GM21528 (cell line): Measurements from ENCODE around the gene GXYLT2.

Source experiments
- ATAC-seq: cut with Tn5 transposase; IDR thresholded peaks from one replicate; pipeline ENCODE4 v1.9.1; 2021; ENCODE audit warnings: mild to moderate bottlenecking, moderate library complexity; ENCODE audit not compliant: unreplicated experiment, low FRiP score

Gene GXYLT2

GRCh38 chr3:73007992-73008712 is 120.3 kb downstream of the GXYLT2 start:
- no peak for ATAC-seq

GRCh38 chr3:73009008-73009407 is 121.2 kb downstream of the GXYLT2 start:
- no peak for ATAC-seq

GRCh38 chr3:73009750-73010149 is 121.9 kb downstream of the GXYLT2 start:
- no peak for ATAC-seq

- no peak for ATAC-seq
These were observed 122.3 kb downstream of the GXYLT2 start for GRCh38 chr3:73010158-73010557.

GRCh38 chr3:73018298-73018697 is 130.5 kb downstream of the GXYLT2 start:
- ATAC-seq = no peak

- no peak for ATAC-seq
These were observed 131.1 kb downstream of the GXYLT2 start for GRCh38 chr3:73018790-73019441.

GRCh38 chr3:73021301-73021835 is 133.5 kb downstream of the GXYLT2 start:
- no peak for ATAC-seq

- ATAC-seq = no peak
These were observed 137.0 kb downstream of the GXYLT2 start for GRCh38 chr3:73024836-73025235.

- no peak for ATAC-seq
These were observed 138.4 kb downstream of the GXYLT2 start for GRCh38 chr3:73026111-73026759.
